ENCODE results near the gene ADARB2. TPM values are rescaled to one million over a fixed set of nuclear protein-coding genes. Genes with fewer than 3 reads are reported as not detected.

The ADARB2 gene
- total RNA-seq, 1 donor from 2014 or later = 0.22 TPM

DNA sequence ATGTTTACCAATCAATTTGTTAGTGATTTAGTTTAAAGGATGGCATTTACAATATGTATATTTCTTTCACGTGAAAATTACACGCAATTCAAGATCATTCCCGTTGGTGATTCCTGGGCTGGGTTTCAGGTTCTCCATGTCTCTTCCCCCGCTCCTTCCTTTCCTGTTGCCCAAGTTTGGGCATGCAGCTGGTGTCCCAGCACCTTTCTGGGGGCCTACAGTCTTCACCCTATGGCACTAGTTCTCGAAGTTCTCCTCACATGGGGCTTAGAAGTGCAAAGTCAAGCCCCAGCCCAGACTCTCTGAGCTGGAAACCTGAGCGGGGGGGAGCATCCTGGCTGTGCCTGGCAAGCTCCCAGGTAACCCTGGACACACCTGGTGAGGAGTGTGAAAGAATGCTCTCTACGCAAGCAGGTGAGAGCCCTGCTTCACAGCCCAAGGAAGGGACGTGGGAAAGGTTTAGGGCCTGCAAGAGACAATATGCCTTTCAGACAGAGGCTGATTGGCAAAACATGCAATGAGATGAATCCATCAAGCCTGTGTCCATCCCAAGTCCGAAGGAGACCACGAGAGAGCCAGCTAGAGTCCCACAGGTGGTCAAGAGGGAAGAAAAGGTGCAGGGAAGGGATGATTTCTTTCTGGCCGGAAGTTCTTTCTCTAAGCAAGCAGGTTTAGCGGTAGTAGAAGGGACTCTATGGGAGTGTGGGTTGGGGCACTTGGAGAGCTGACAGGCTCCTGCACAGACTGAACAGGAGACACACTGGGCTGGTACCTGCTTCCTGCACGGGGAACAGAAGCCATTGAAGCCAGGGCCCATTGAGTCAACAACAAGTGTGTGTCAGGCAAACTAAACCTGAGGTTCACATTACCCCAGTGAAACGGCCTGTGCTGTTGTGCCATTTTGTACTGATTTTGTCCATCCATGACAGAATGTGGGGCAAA lies 131.1 kb downstream of the ADARB2 start:
- intact Hi-C loops (cut with micrococcal nuclease) = no loop called here
- ATAC-seq = no peak

GRCh38 chr10:1605121-1605520 lies 132.2 kb downstream of the ADARB2 start:
- ATAC-seq = no peak
- DNase-seq = no peak
- intact Hi-C loops (cut with micrococcal nuclease) = no loop called here

More for the DNA sequence above, 131.1 kb downstream of the ADARB2 start:
- no peak for DNase-seq

DNA sequence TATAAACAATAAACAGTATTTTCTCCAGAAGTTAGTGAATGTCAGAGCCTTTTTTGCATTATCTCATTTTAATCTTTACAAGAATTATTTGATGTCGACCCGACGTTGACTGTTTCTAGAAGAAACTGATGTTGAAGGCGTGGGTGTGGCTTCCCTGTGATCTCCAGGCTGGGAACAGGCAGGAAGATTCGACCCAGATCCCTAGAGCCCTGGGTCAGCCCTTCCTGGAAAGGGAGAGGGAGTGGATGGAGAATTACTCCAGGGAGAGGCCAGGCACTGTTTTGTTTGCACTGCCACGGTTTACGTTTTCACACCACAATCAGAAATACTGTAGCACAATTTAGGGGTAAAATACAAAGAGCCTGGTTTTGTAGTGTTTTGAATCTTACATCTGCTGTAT lies 133.1 kb downstream of the ADARB2 start:
- DNase-seq (no peak), ATAC-seq (no peak)
- intact Hi-C loops (cut with micrococcal nuclease) = no loop called here

- DNase-seq (no peak), ATAC-seq (no peak)
- intact Hi-C loops (cut with micrococcal nuclease) = no loop called here
Observed at GRCh38 chr10:1603181-1603580, 134.1 kb downstream of the ADARB2 start.

GRCh38 chr10:1602037-1602484 lies 135.3 kb downstream of the ADARB2 start:
- DNase-seq (no peak), ATAC-seq (no peak)
- intact Hi-C loops (cut with micrococcal nuclease) = no loop called here

GRCh38 chr10:1601406-1601805 lies 135.9 kb downstream of the ADARB2 start:
- intact Hi-C loops (cut with micrococcal nuclease) = no loop called here
- no peak for ATAC-seq
- no peak for DNase-seq

DNA sequence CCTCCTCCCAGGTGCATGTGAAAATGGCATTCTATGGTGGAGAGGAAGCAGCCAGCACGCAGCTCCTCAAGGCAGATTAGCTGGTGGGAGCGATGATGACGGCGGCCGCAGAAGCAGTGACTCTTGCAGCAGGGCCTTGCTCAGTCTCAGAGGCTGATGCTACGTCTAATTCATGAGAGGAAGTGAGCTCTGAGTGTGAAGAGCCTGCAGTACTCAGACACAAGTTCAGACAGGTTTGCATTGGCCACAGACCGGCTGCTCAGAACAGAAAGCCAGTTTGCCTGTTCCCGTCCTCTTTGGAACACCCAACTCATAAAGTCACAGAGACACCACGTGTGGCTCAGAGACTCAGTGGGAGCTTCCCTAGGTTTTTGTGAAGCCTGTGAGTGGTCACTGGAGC lies 136.5 kb downstream of the ADARB2 start:
- ATAC-seq = no peak
- intact Hi-C loops (cut with micrococcal nuclease) = no loop called here
- no peak for DNase-seq

DNA sequence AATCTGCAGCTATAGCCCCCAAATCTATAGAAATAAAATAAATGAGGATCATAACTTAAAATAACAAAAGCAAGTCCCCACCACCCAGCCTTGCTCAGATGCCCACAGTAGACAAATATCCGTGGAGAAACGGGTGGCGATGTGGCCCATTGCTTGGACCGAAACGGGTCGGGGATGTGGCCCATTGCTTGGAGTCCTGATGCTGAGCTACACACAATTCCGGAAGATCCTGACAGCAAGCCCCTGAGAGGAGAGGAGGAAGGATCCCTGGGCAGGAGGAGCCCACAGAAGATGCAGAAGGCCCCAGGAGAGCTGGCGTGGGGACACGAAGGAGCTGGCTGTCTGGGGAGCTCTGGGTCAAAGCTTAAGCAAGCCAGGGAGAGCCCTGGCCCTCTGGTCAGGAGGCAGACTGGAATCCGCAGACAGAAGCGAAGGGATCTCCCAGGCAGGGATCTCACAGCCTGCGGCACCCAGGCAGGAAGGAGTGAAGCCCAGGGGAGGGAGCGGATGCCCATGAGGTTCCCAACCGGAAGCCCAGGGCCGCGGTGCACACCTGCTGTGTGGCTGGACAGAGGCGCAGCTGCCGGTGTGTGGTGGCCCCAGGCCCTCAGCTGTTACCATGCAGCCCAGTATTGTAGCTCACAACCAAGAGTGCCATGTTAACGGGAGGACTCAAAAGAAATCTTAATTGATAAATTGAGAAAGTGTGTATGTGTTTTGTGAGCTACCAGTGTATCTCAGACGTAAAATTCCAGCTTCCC lies 138.8 kb downstream of the ADARB2 start:
- intact Hi-C loops (cut with micrococcal nuclease) = no loop called here
- ATAC-seq = no peak
- DNase-seq = no peak

GRCh38 chr10:1597370-1598146 lies 139.8 kb downstream of the ADARB2 start:
- ATAC-seq (no peak), DNase-seq (no peak)
- intact Hi-C loops (cut with micrococcal nuclease) = no loop called here

- ATAC-seq = no peak
- no peak for DNase-seq
- intact Hi-C loops (cut with micrococcal nuclease) = no loop called here
Observed at GRCh38 chr10:1596482-1597099, 140.7 kb downstream of the ADARB2 start.

DNA sequence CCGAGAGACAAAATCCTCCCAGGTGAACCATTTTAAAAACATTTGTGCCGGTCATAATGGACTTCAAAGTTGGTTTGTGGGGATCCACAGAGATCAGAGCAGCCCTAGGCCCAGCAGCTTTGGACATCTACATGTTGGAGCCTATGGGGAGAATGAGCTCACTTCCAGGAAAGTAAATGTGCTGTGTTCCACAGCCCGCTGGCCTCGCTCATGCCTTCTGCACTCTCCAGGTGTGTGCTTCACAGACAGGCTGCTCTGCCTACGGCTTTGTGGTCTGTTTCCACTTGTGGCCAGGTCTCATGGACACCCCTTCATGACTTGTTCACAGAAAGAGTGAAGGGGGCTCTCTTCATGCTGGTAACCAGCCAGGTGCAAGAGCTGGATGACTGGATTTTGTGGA lies 141.6 kb downstream of the ADARB2 start:
- DNase-seq = no peak
- no peak for ATAC-seq
- intact Hi-C loops (cut with micrococcal nuclease) = no loop called here

- DNase-seq = no peak
- intact Hi-C loops (cut with micrococcal nuclease) = no loop called here
- no peak for ATAC-seq
Observed at GRCh38 chr10:1595242-1595600, 142.1 kb downstream of the ADARB2 start.

- intact Hi-C loops (cut with micrococcal nuclease) = no loop called here
- no peak for DNase-seq
- no peak for ATAC-seq
Observed at GRCh38 chr10:1594372-1595241, 142.7 kb downstream of the ADARB2 start.

GRCh38 chr10:1591742-1592141 lies 145.6 kb downstream of the ADARB2 start:
- ATAC-seq = no peak
- DNase-seq = no peak
- intact Hi-C loops (cut with micrococcal nuclease) = no loop called here

DNA sequence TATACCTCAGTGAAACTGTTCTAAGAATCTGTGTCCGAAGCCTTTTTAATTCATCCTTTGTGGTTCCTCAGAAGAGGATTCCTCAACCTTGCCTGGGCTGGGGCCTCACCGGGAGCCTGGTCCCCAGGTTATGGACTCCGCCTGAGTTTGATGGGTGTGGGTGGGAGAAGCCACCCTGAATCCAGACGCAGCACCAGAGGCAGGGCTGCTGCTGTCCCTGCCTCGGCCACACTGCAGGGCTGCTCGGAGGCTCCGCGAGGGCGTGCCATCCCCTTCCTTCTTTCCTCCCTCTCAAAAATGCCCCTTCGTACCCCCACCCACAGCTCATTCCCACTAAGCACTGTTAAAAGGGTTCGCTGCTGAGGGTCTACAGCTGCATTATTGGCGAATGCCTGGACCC lies 146.3 kb downstream of the ADARB2 start:
- no peak for DNase-seq
- intact Hi-C loops (cut with micrococcal nuclease) = no loop called here

GRCh38 chr10:1589257-1589656 lies 148.1 kb downstream of the ADARB2 start:
- DNase-seq = no peak
- no peak for ATAC-seq
- intact Hi-C loops (cut with micrococcal nuclease) = no loop called here

More for the DNA sequence above, 146.3 kb downstream of the ADARB2 start:
- ATAC-seq = no peak

DNA sequence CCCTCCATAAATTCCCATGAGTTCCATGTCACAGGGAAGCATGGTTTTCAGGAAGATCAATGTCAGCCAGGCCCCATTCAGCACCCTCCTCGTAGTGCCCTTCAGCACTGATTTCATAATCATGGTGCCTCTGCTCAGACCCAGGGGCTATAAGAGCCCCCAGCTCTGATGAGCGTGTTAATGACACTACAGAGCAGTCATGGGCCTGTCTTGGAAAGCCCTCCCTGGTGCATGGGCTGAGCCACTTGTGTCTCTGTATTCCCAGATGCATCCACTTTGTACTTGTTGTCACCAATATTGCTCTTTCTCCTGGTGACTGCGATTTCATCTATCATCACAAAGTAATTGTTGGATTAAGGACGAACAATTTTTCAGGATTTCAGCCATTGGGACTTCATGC lies 154.6 kb downstream of the ADARB2 start:
- DNase-seq (no peak), ATAC-seq (no peak)
- intact Hi-C loops (cut with micrococcal nuclease) = no loop called here

DNA sequence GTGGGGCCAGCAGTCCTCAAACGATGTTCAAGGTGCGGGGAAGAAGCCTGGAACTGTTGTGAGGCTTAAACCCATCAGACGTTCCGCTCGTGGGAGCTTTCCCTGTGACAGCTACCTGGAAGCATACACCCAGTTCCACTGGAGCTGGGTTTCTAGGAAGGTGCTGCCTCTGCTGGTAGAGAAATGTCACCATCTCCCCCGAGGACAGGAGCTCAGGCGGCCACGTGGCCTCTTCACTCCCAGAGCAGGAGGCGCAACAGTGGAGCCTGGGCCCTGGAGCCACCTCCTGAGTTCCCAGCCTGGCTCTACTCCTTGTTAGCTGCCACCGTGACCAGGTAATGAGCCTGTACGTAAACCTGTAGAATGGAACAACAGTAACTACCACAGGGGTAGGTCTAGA lies 156.1 kb downstream of the ADARB2 start:
- ATAC-seq (no peak), DNase-seq (no peak)
- intact Hi-C loops (cut with micrococcal nuclease) = no loop called here

Measured in left ventricle myocardium superior (tissue), 1 donor.